ENCODE results near the gene SYNC.
"Not testable (repeated sequence)": the region's sequence is repeated elsewhere in the genome, so short reads cannot be mapped to it uniquely, and the experiment has no call there.

SYNC gene

GRCh38 chr1:32724678-32725614 lies 22.4 kb upstream of the SYNC start:
- peak; percentile 84 for DNase-seq (ENCODE audit: low read depth in 2 of 2)

GRCh38 chr1:32719681-32720275 lies 17.2 kb upstream of the SYNC start:
- no peak for DNase-seq (ENCODE audit: low read depth in 2 of 2)

- no peak for DNase-seq (ENCODE audit: low read depth in 2 of 2)
Observed at GRCh38 chr1:32718527-32718926, 16.0 kb upstream of the SYNC start.

GRCh38 chr1:32718036-32718435 lies 15.5 kb upstream of the SYNC start:
- DNase-seq (ENCODE audit: low read depth in 2 of 2): no peak

GRCh38 chr1:32717503-32717902 lies 14.9 kb upstream of the SYNC start:
- no peak for DNase-seq (ENCODE audit: low read depth in 2 of 2)

GRCh38 chr1:32716312-32717148 lies 14.0 kb upstream of the SYNC start:
- DNase-seq (ENCODE audit: low read depth in 2 of 2): no peak

GRCh38 chr1:32715901-32716311 lies 13.3 kb upstream of the SYNC start:
- no peak for DNase-seq (ENCODE audit: low read depth in 2 of 2)

GRCh38 chr1:32714277-32714676 lies 11.7 kb upstream of the SYNC start:
- no peak for DNase-seq (ENCODE audit: low read depth in 2 of 2)

- DNase-seq (ENCODE audit: low read depth in 2 of 2): no peak
Observed at GRCh38 chr1:32713081-32713480, 10.5 kb upstream of the SYNC start.

- not testable (repeated sequence) for DNase-seq (ENCODE audit: low read depth in 2 of 2)
Observed at GRCh38 chr1:32711221-32711620, 8.7 kb upstream of the SYNC start.

- DNase-seq (ENCODE audit: low read depth in 2 of 2): no peak
Observed at GRCh38 chr1:32709476-32709875, 6.9 kb upstream of the SYNC start.

GRCh38 chr1:32709075-32709474 lies 6.5 kb upstream of the SYNC start:
- no peak for DNase-seq (ENCODE audit: low read depth in 2 of 2)

- DNase-seq (ENCODE audit: low read depth in 2 of 2): no peak
Observed at GRCh38 chr1:32706491-32706890, 3.9 kb upstream of the SYNC start.

- no peak for DNase-seq (ENCODE audit: low read depth in 2 of 2)
Observed at GRCh38 chr1:32705516-32705915, 2.9 kb upstream of the SYNC start.

GRCh38 chr1:32703479-32704291 lies 1.1 kb upstream of the SYNC start:
- DNase-seq (ENCODE audit: low read depth in 2 of 2): peak; percentile 98

- DNase-seq (ENCODE audit: low read depth in 2 of 2): no peak
Observed at GRCh38 chr1:32701951-32702598, 495 bp downstream of the SYNC start.

GRCh38 chr1:32701421-32701911 lies 1.1 kb downstream of the SYNC start:
- DNase-seq (ENCODE audit: low read depth in 2 of 2): no peak

GRCh38 chr1:32696996-32697395 lies 5.6 kb downstream of the SYNC start:
- not testable (repeated sequence) for DNase-seq (ENCODE audit: low read depth in 2 of 2)

- no peak for DNase-seq (ENCODE audit: low read depth in 2 of 2)
Observed at GRCh38 chr1:32696041-32696440, 6.5 kb downstream of the SYNC start.

- DNase-seq (ENCODE audit: low read depth in 2 of 2): no peak
Observed at GRCh38 chr1:32695098-32695904, 7.3 kb downstream of the SYNC start.
